Measurements from ENCODE around the gene BACE2. TPM values are rescaled to one million over a fixed set of nuclear protein-coding genes. Genes with fewer than 3 reads are reported as not detected.
A peak's percentile ranks its signal among the peaks of the same experiment; 100 is the strongest.

BACE2 gene
- total RNA-seq, 1 experiment from 2014 or later: 21.3 TPM

DNA sequence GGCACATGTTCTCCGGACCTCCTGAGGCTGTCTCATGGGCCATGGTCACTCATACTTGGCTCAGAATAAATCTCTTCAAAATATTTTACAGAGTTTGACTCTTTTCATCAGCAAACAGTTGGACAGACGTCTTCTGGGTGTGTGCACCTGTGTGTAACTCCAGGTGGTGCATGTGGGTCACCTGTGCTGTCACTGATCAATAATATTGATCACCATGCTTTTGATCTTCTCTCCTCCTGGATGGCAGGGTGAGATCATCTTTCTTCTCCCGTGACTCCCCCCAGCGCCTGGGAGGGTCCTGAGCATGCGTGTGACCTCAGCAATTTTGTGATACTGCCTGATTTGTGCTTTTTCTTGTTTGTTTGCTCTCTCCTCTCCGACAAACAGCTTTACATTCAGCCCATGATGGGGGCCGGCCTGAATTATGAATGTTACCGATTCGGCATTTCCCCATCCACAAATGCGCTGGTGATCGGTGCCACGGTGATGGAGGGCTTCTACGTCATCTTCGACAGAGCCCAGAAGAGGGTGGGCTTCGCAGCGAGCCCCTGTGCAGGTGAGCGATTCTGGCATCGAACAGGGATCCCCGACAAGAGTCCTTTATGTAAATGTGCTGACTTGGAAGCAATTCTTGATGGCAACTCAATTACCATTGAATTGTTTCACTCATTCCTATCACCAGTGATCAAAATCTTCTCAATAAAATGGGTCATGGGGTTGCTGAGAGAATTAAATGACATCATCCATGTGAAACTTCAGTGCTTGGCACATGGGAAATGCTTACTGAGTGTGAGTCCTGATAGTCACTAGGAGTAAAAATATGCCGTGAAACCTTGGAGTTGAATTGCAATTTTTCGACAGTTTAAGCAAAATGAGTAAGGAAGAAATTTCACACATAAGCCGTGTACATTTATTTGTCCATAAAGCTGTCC is 89.1 kb downstream of the BACE2 start:
- Mint-ChIP-seq H3K27me3 (ENCODE audit: insufficient read depth, unreplicated experiment) (no peaks in the 10 kb centered on the region), H3K9me3 (ENCODE audit: unreplicated experiment) (no peaks in the 10 kb centered on the region), H3K4me3 (ENCODE audit: unreplicated experiment) (no peak overlapping the region), H3K4me1 (ENCODE audit: insufficient read depth, unreplicated experiment) (no peaks in the 10 kb centered on the region), H3K27ac (ENCODE audit: low read depth, unreplicated experiment) (peak overlapping the region; percentile 49), H3K36me3 (ENCODE audit: insufficient read depth, unreplicated experiment) (peaks cover 39% of the 10 kb centered on the region)
- BruUV-seq (replicated peaks): no TSS peak
- intact Hi-C loops (cut with micrococcal nuclease): loop anchor here (5.0 kb wide), 1 partner anchor 90 kb away; the partner anchor contains the start of gene BACE2
- TF ChIP-seq, protein P1, sequence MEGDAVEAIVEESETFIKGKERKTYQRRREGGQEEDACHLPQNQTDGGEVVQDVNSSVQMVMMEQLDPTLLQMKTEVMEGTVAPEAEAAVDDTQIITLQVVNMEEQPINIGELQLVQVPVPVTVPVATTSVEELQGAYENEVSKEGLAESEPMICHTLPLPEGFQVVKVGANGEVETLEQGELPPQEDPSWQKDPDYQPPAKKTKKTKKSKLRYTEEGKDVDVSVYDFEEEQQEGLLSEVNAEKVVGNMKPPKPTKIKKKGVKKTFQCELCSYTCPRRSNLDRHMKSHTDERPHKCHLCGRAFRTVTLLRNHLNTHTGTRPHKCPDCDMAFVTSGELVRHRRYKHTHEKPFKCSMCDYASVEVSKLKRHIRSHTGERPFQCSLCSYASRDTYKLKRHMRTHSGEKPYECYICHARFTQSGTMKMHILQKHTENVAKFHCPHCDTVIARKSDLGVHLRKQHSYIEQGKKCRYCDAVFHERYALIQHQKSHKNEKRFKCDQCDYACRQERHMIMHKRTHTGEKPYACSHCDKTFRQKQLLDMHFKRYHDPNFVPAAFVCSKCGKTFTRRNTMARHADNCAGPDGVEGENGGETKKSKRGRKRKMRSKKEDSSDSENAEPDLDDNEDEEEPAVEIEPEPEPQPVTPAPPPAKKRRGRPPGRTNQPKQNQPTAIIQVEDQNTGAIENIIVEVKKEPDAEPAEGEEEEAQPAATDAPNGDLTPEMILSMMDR (IDR thresholded peaks at IDR 0.05; ENCODE audit: unreplicated experiment): no peak
- DNase-seq (ENCODE audit: unreplicated experiment): no peak
- CTCF ChIA-PET: no interaction called here
- POLR2A ChIA-PET: no interaction called here

DNA sequence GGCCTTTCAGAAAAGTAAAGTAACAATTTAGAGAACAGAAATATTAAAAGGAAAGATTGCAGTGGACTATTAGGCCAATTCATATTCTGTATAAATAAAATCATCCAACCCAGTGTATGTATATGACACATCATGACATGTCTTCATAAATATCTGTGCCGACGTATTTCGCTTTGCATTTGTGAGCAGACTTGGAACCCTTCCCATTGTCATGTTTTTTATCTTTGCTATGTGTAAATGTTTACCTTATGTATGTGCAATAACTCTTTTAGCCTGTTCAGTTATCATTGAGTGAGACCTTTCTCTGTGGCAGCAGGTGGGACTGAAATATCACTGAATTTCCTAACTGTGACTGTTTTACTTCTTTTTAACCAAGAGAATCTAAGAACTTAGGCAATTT is 90.7 kb downstream of the BACE2 start:
- TF ChIP-seq, protein P1 (IDR thresholded peaks at IDR 0.05; ENCODE audit: unreplicated experiment): no peak
- Mint-ChIP-seq H3K9me3 (ENCODE audit: unreplicated experiment) (no peaks in the 10 kb centered on the region), H3K27me3 (ENCODE audit: insufficient read depth, unreplicated experiment) (no peaks in the 10 kb centered on the region), H3K36me3 (ENCODE audit: insufficient read depth, unreplicated experiment) (peaks cover 28% of the 10 kb centered on the region), H3K4me3 (ENCODE audit: unreplicated experiment) (no peak overlapping the region), H3K27ac (ENCODE audit: low read depth, unreplicated experiment) (no peak overlapping the region), H3K4me1 (ENCODE audit: insufficient read depth, unreplicated experiment) (no peaks in the 10 kb centered on the region)
- POLR2A ChIA-PET: no interaction called here
- BruUV-seq (replicated peaks): no TSS peak
- DNase-seq (ENCODE audit: unreplicated experiment): peak; percentile 34
- CTCF ChIA-PET: interaction anchor here (0.6 to 0.7 kb wide), 2 partner anchors 16 to 1252 kb away, joined by 4 read pairs; no protein-coding TSS in a partner anchor
- intact Hi-C loops (cut with micrococcal nuclease): loop anchor here (5.0 kb wide), 1 partner anchor 91 kb away; the partner anchor contains the start of gene BACE2

DNA sequence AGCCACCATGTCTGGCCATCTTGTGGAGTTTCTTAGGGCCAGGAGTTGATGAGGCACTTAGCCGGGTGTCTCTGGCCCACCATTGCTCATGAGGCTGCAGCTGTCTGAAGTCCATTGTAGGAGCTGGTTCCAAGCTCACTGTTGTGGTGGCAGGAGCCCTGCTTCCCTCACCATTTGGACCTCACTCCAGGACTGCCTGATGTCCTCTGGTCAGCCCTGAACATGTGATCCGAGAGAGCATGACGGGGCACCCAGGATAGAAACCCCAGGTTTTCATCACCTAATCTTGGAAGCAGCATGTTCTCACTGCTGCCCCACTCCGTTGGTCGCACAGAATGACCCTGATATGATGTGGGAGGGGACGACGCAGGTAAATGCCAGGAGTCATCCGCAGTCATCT is 92.5 kb downstream of the BACE2 start:
- intact Hi-C loops (cut with micrococcal nuclease): no loop called here
- no peak for DNase-seq (ENCODE audit: unreplicated experiment)
- no TSS peak for BruUV-seq (replicated peaks)
- Mint-ChIP-seq H3K36me3 (ENCODE audit: insufficient read depth, unreplicated experiment) (peaks cover 33% of the 10 kb centered on the region), H3K9me3 (ENCODE audit: unreplicated experiment) (no peaks in the 10 kb centered on the region), H3K4me3 (ENCODE audit: unreplicated experiment) (no peak overlapping the region), H3K27me3 (ENCODE audit: insufficient read depth, unreplicated experiment) (no peaks in the 10 kb centered on the region), H3K27ac (ENCODE audit: low read depth, unreplicated experiment) (no peak overlapping the region), H3K4me1 (ENCODE audit: insufficient read depth, unreplicated experiment) (no peaks in the 10 kb centered on the region)
- POLR2A ChIA-PET: no interaction called here
- CTCF ChIA-PET: no interaction called here
- TF ChIP-seq, protein P1 (IDR thresholded peaks at IDR 0.05; ENCODE audit: unreplicated experiment): no peak

DNA sequence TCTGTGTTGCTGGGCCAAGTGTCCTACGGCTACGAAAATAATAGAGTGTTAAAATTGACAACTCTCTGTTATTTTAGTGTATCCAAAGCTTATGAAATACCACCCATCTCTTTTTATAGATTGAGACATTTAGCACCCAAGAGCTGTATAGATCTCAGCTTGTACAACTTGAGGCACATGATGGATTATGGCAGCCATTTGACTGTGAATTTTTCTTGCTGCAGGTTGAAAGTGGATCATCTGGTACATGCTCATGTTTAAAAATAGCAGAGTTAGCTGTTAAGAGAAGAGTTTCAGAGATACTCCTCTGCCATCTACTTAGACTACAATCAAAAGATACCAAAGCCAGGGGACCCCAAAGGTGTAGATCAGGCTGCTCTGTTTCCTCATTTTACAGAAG is 99.4 kb downstream of the BACE2 start:
- TF ChIP-seq, protein P1 (IDR thresholded peaks at IDR 0.05; ENCODE audit: unreplicated experiment): no peak
- POLR2A ChIA-PET: no interaction called here
- CTCF ChIA-PET: interaction anchor here (0.5 to 1.4 kb wide), 5 partner anchors 16 to 560 kb away, joined by 3 to 5 read pairs (median 3); no protein-coding TSS in a partner anchor
- Mint-ChIP-seq H3K4me1 (ENCODE audit: insufficient read depth, unreplicated experiment) (no peaks in the 10 kb centered on the region), H3K9me3 (ENCODE audit: unreplicated experiment) (peaks cover 10% of the 10 kb centered on the region), H3K27ac (ENCODE audit: low read depth, unreplicated experiment) (no peak overlapping the region), H3K36me3 (ENCODE audit: insufficient read depth, unreplicated experiment) (peaks cover 18% of the 10 kb centered on the region), H3K27me3 (ENCODE audit: insufficient read depth, unreplicated experiment) (no peaks in the 10 kb centered on the region), H3K4me3 (ENCODE audit: unreplicated experiment) (no peak overlapping the region)
- DNase-seq (ENCODE audit: unreplicated experiment): no peak
- intact Hi-C loops (cut with micrococcal nuclease): no loop called here
- no TSS peak for BruUV-seq (replicated peaks)
